ENCODE data around the gene ADD2. TPM values are rescaled to one million over a fixed set of nuclear protein-coding genes. Genes with fewer than 3 reads are reported as not detected.

The ADD2 gene
- 6.1 TPM for total RNA-seq

GRCh38 chr2:70767699-70768589 lies at the start of gene ADD2:
Gene ADD2 (minus strand): TSS chr2:70768200. CDS start chr2:70706408, 61,792 bp downstream.

GRCh38 chr2:70790136-70790828 lies 22.3 kb upstream of the ADD2 start, which contains the start of gene FIGLA:
Gene FIGLA (minus strand): TSS chr2:70790643. CDS start chr2:70790638, 5 bp downstream.

Small RNA genes lying within 50 kb of the gene (small RNA-seq; reads per million reads assigned to genes)
- gene HMGN2P21 (ENCODE audit: low replicate concordance): not detected

Other genes starting within 250 kb of the ADD2 start
- 13.8 TPM for gene TGFA, start 214.4 kb downstream of the ADD2 start, total RNA-seq
- gene FIGLA, start 22.4 kb upstream of the ADD2 start, total RNA-seq: not detected
- not detected for gene CLEC4F, start 52.4 kb upstream of the ADD2 start, total RNA-seq
- gene CD207, start 67.6 kb upstream of the ADD2 start, total RNA-seq: not detected
- gene VAX2, start 132.4 kb upstream of the ADD2 start, total RNA-seq: 0.35 TPM
- 73.2 TPM for gene ATP6V1B1, start 167.7 kb upstream of the ADD2 start, total RNA-seq
- gene ANKRD53, start 210.4 kb upstream of the ADD2 start, total RNA-seq: 0.41 TPM
- gene TEX261, start 226.7 kb upstream of the ADD2 start, total RNA-seq: 33.7 TPM